Superior temporal gyrus (tissue), 1 donor: ENCODE measurements around the gene PRR12.

Experiments
- DNase-seq: peaks from one replicate; pipeline ENCODE4 v3.0.0-alpha.2; 2016; ENCODE audit errors: extremely low spot score

The PRR12 gene

GRCh38 chr19:49560358-49560900 is 30.6 kb upstream of the PRR12 start:
- DNase-seq: peak; percentile 83

- DNase-seq: no peak
Measured at GRCh38 chr19:49564616-49565045, 26.4 kb upstream of the PRR12 start.

- no peak for DNase-seq
Measured at GRCh38 chr19:49565261-49565660, 25.7 kb upstream of the PRR12 start.

- no peak for DNase-seq
Measured at GRCh38 chr19:49566302-49566701, 24.7 kb upstream of the PRR12 start.

GRCh38 chr19:49567861-49568441 is 23.0 kb upstream of the PRR12 start:
- DNase-seq: no peak

GRCh38 chr19:49570138-49570856 is 20.7 kb upstream of the PRR12 start:
- peak; percentile 91 for DNase-seq

- no peak for DNase-seq
Measured at GRCh38 chr19:49570997-49571676, 19.8 kb upstream of the PRR12 start.

GRCh38 chr19:49573009-49573408 is 18.0 kb upstream of the PRR12 start:
- no peak for DNase-seq

- no peak for DNase-seq
Measured at GRCh38 chr19:49573425-49573824, 17.6 kb upstream of the PRR12 start.

- no peak for DNase-seq
Measured at GRCh38 chr19:49574206-49574755, 16.7 kb upstream of the PRR12 start.

GRCh38 chr19:49579193-49579592 is 11.8 kb upstream of the PRR12 start:
- no peak for DNase-seq

GRCh38 chr19:49579947-49580263 is 11.1 kb upstream of the PRR12 start:
- no peak for DNase-seq

GRCh38 chr19:49580264-49581006 is 10.5 kb upstream of the PRR12 start, which contains the start of gene NOSIP:
NOSIP (minus strand) TSS chr19:49580556; CDS start chr19:49560691, 19,865 bp downstream.
- peak; percentile 98 for DNase-seq

GRCh38 chr19:49581007-49581508 is 9.9 kb upstream of the PRR12 start, which contains the start of gene PRRG2:
PRRG2 (plus strand) TSS chr19:49581316; CDS start chr19:49583220, 1,904 bp downstream.
- no peak for DNase-seq

GRCh38 chr19:49583239-49583638 is 7.7 kb upstream of the PRR12 start:
- DNase-seq: no peak

- no peak for DNase-seq
Measured at GRCh38 chr19:49585023-49585422, 6.0 kb upstream of the PRR12 start.

- no peak for DNase-seq
Measured at GRCh38 chr19:49587227-49587626, 3.8 kb upstream of the PRR12 start.

- DNase-seq: no peak
Measured at GRCh38 chr19:49588365-49589122, 2.4 kb upstream of the PRR12 start.

GRCh38 chr19:49589502-49589905 is 1.5 kb upstream of the PRR12 start:
- DNase-seq: no peak
